Loucy (cell line): ENCODE results near the gene C6orf136.
A peak's percentile ranks its signal among the peaks of the same experiment; 100 is the strongest.

ENCODE experiments used
- H2AFZ ChIP-seq: fragments of 200-600 bp; sonication (generic); 2 replicates; pipeline ENCODE4 v1.6.0; 2016; ENCODE audit warnings: antibody characterized with exemption, mild to moderate bottlenecking, low read length, moderate library complexity
- H3F3A ChIP-seq: fragments of 200-600 bp; 2 replicates; pipeline ENCODE4 v1.6.0; 2016; ENCODE audit warnings: antibody characterized with exemption, low read depth, mild to moderate bottlenecking
- H3K27me3 ChIP-seq: fragments of 200-600 bp; sonication (generic); 2 replicates; pipeline ENCODE4 v1.6.1; 2014; ENCODE audit warnings: low read length, mild to moderate bottlenecking; ENCODE audit not compliant: insufficient read depth, poor library complexity, severe bottlenecking
- H3K36me3 ChIP-seq: fragments of 200-600 bp; sonication (generic); 2 replicates; pipeline ENCODE4 v1.6.1; 2016; ENCODE audit warnings: low read length; ENCODE audit not compliant: insufficient read depth
- H3K4me1 ChIP-seq: fragments of 200-600 bp; sonication (generic); 2 replicates; pipeline ENCODE4 v1.5.1; 2014; ENCODE audit warnings: low read length, mild to moderate bottlenecking; ENCODE audit not compliant: insufficient read depth, poor library complexity, severe bottlenecking
- H3K4me2 ChIP-seq: fragments of 200-600 bp; sonication (generic); 2 replicates; pipeline ENCODE4 v1.6.0; 2014; ENCODE audit warnings: antibody characterized with exemption, low read length, low read depth, mild to moderate bottlenecking; ENCODE audit not compliant: poor library complexity, severe bottlenecking
- H3K4me3 ChIP-seq: fragments of 200-600 bp; sonication (generic); 2 replicates; pipeline ENCODE4 v1.5.1; 2014; ENCODE audit warnings: low read length, mild to moderate bottlenecking, mixed read lengths; ENCODE audit not compliant: poor library complexity, severe bottlenecking
- H3K79me2 ChIP-seq: fragments of 200-600 bp; sonication (generic); 2 replicates; pipeline ENCODE4 v1.6.1; 2014; ENCODE audit warnings: low read length; ENCODE audit not compliant: insufficient read depth
- H3K9ac ChIP-seq: fragments of 200-600 bp; sonication (generic); 2 replicates; pipeline ENCODE4 v1.6.0; 2014; ENCODE audit warnings: mild to moderate bottlenecking, low read depth, low read length, moderate library complexity; ENCODE audit not compliant: poor library complexity, severe bottlenecking
- H3K9me2 ChIP-seq: fragments of 200-600 bp; sonication (generic); replicated peaks from 2 replicates; pipeline ENCODE4 v1.6.1; 2016; ENCODE audit warnings: low read depth, low read length, mixed read lengths
- H3K9me3 ChIP-seq: fragments of 200-600 bp; sonication (generic); 2 replicates; pipeline ENCODE4 v1.6.1; 2014; ENCODE audit warnings: mild to moderate bottlenecking, antibody characterized with exemption, low read length, low read depth; ENCODE audit not compliant: insufficient read depth
- H4K20me1 ChIP-seq: fragments of 200-600 bp; sonication (generic); 2 replicates; pipeline ENCODE4 v1.6.0; 2014; ENCODE audit warnings: antibody characterized with exemption, low read length, mild to moderate bottlenecking; ENCODE audit not compliant: insufficient read depth, poor library complexity, severe bottlenecking
- EZH2phosphoT487 ChIP-seq: fragments of 200-600 bp; IDR thresholded peaks from 2 replicates; pipeline ENCODE4 v1.6.1; 2018; ENCODE audit warnings: antibody characterized with exemption, mild to moderate bottlenecking, moderate library complexity, borderline replicate concordance
- TF ChIP-seq, protein P1 (sequence below): fragments of 200-600 bp; sonication (generic); conservative IDR thresholded peaks from 2 replicates; pipeline ENCODE4 v1.5.1; 2014; ENCODE audit warnings: mild to moderate bottlenecking, antibody characterized with exemption, low read length

The C6orf136 gene

DNA sequence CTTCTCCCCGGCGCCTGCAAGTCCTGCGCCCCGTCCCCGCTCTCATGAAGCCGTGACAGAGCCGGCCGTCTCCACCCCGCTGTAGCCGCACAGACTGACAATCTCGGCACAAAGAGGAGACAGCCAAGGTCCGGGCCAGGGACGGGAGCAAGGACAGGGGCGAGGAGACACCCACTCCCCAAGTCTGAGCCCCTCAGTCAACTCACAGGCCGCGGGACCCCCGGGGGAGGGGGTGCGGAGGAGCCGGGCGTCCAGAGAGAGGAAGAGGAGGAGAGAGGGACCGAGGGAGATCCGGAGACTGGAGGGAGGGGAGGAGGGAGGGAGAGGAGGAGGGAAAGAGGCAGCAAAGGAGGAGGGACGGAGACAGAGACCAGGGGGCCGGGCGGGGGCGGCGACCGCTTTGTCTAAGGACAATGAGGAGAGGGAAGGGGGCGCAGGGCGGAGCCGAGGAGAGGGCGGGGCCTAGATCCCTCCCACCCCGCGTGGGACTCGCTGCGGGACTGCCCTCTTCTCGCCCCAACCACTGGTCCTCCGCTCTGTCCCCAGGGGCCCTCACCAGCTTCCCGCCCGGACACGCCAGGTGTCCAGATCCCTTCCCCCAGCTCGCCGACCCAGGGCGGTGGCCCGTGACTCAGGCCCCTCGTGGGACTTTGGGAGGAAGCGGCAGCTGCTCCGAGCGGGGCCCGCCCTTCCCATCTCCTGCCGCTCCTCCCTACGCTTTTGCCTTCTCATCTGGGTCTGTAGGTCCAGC lies 40.1 kb downstream of the C6orf136 start:
- no peaks in the 10 kb centered on the region for H3K27me3 ChIP-seq
- H3K79me2 ChIP-seq: peaks cover 81% of the 10 kb centered on the region
- TF ChIP-seq EZH2phosphoT487: no peak
- TF ChIP-seq, protein P1, sequence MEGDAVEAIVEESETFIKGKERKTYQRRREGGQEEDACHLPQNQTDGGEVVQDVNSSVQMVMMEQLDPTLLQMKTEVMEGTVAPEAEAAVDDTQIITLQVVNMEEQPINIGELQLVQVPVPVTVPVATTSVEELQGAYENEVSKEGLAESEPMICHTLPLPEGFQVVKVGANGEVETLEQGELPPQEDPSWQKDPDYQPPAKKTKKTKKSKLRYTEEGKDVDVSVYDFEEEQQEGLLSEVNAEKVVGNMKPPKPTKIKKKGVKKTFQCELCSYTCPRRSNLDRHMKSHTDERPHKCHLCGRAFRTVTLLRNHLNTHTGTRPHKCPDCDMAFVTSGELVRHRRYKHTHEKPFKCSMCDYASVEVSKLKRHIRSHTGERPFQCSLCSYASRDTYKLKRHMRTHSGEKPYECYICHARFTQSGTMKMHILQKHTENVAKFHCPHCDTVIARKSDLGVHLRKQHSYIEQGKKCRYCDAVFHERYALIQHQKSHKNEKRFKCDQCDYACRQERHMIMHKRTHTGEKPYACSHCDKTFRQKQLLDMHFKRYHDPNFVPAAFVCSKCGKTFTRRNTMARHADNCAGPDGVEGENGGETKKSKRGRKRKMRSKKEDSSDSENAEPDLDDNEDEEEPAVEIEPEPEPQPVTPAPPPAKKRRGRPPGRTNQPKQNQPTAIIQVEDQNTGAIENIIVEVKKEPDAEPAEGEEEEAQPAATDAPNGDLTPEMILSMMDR: no peak
- H3K9me3 ChIP-seq: no peaks in the 10 kb centered on the region
- H3F3A ChIP-seq: peaks cover 5% of the 10 kb centered on the region
- H2AFZ ChIP-seq: 0 out of 2 replicates have a peak overlapping the region, but pooled peaks have one; percentile 26
- H3K4me1 ChIP-seq: peaks cover 58% of the 10 kb centered on the region
- H3K4me3 ChIP-seq: peak overlapping the region; percentile 97
- no peaks in the 10 kb centered on the region for H3K9me2 ChIP-seq
- peak overlapping the region; percentile 96 for H3K9ac ChIP-seq
- peaks cover 20% of the 10 kb centered on the region for H4K20me1 ChIP-seq
- H3K4me2 ChIP-seq: peak overlapping the region; percentile 97
- H3K36me3 ChIP-seq: no peaks in the 10 kb centered on the region

DNA sequence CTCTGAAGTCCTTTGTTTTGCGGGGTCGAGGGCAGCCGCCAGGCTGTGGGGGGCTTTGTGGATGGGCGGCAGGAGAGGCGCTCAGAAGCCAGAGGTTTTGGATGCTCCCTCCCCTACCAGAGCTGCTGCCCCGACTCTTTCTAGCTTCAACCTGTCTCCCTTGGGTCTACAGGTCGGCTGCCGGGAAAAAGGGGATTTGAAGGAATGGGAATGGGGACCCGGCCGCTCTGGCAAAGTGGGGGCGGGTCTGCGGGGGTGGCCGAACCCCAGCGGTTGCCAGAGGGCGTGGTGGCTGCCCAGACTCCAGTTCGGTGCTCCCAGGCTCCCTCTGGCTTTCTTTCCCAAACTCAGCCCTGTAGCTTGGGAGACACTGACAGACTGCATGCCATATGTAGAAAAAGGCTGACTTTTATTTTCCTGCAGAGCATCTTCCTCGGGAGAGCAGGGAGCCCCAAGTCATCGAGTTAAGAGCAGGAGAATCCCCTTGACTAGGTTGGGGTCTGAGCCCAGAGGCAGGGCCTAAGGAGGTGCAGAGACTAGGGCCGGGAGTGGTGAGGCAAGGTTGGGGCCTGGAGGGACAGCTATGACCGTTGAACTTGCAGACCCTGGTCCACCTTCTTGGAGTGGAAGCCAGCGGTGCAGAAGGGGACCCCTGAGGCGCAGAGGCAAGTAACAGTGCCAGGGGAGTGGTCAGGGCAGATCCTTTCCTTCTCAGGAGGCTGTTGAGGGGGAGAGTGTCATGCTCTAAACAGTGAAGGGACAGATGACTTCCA lies 40.9 kb downstream of the C6orf136 start:
- Histone ChIP-seq H3K9me2 (no peaks in the 10 kb centered on the region), H3K79me2 (peaks cover 77% of the 10 kb centered on the region), H3K4me3 (peak overlapping the region; percentile 97), H3K27me3 (no peaks in the 10 kb centered on the region), H2AFZ (0 out of 2 replicates have a peak overlapping the region, but pooled peaks have one; percentile 26), H3K36me3 (no peaks in the 10 kb centered on the region), H3K4me2 (peak overlapping the region; percentile 97), H4K20me1 (peaks cover 17% of the 10 kb centered on the region), H3F3A (peaks cover 4% of the 10 kb centered on the region), H3K9me3 (no peaks in the 10 kb centered on the region), H3K9ac (peak overlapping the region; percentile 96), H3K4me1 (peaks cover 54% of the 10 kb centered on the region)
- TF ChIP-seq, protein P1: no peak
- no peak for TF ChIP-seq EZH2phosphoT487

DNA sequence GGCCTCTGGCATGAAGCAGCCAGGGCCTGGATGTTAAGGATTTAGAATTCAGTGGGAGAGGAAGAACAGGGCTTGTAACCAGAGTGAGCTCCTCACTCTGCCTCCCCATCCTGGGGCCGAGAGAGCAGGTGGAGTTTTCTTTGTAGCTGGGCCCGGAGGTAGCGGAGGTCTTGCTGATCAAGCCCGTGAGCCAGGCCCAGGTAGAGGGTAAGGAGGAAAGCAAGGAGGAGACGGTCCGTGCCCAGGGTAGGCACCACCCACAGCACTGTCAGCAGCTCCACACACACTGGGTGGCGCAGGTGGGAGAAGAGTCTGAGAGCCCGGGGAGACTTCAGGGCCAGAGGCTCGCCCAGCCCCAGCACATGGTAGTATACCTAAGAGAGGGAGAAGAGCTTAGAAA lies 41.6 kb downstream of the C6orf136 start:
- Histone ChIP-seq H3F3A (no peaks in the 10 kb centered on the region), H3K4me1 (peaks cover 52% of the 10 kb centered on the region), H3K79me2 (peaks cover 70% of the 10 kb centered on the region), H3K4me3 (peak overlapping the region; percentile 97), H4K20me1 (peaks cover 15% of the 10 kb centered on the region), H3K4me2 (peak overlapping the region; percentile 97), H3K9ac (peak overlapping the region; percentile 96), H3K27me3 (no peaks in the 10 kb centered on the region), H3K9me2 (no peaks in the 10 kb centered on the region), H3K36me3 (no peaks in the 10 kb centered on the region), H2AFZ (no peak overlapping the region), H3K9me3 (no peaks in the 10 kb centered on the region)
- TF ChIP-seq, protein P1: peak; percentile 19; the same call in 1 of the 2 replicates
- no peak for TF ChIP-seq EZH2phosphoT487
